Fibroblast of lung (primary cell): ENCODE data around the gene GSE1. TPM values are rescaled to one million over a fixed set of nuclear protein-coding genes. Genes with fewer than 3 reads are reported as not detected.

Experiments used
- DNase-seq, 2 donors: peaks; one replicate each; pipeline versions ENCODE4 v3.0.0 to v3.0.0-alpha.2; 2010; ENCODE audit warnings: low read depth in 2 of 2
- H2AFZ ChIP-seq: 2 replicates; pipeline ENCODE4 v1.5.1; 2012; ENCODE audit warnings: low read length, control low read depth, inconsistent platforms
- H3K27ac ChIP-seq: 2 replicates; pipeline ENCODE4 v1.5.1; 2011; ENCODE audit warnings: low read length, control low read depth; ENCODE audit not compliant: insufficient read depth
- H3K27me3 ChIP-seq: 2 replicates; pipeline ENCODE4 v1.5.1; 2011; ENCODE audit warnings: mild to moderate bottlenecking, low read length; ENCODE audit not compliant: control insufficient read depth, insufficient read depth
- H3K36me3 ChIP-seq: 2 replicates; pipeline ENCODE4 v1.5.1; 2011; ENCODE audit warnings: low read length; ENCODE audit not compliant: control insufficient read depth, insufficient read depth
- H3K4me1 ChIP-seq: 2 replicates; pipeline ENCODE4 v1.5.1; 2011; ENCODE audit warnings: low read length; ENCODE audit not compliant: control insufficient read depth, insufficient read depth; ENCODE audit errors: extremely low read depth
- H3K4me2 ChIP-seq: 2 replicates; pipeline ENCODE4 v1.5.1; 2011; ENCODE audit warnings: low read length, control low read depth; ENCODE audit not compliant: insufficient read depth; ENCODE audit errors: extremely low read depth
- H3K4me3 ChIP-seq, 4 experiments: fragments of 200-600 bp in 1 of 4; sonication (generic) in 1 of 4; replicated peaks in 1 of 4; 2 replicates each; pipeline ENCODE4 v1.5.1; 2011 to 2016; ENCODE audit warnings: low read length in 4 of 4, low read depth in 3 of 4, mild to moderate bottlenecking in 3 of 4, control low read depth in 2 of 4, inconsistent platforms in 1 of 4, mixed read lengths in 1 of 4; ENCODE audit not compliant: insufficient read depth in 1 of 4; ENCODE audit errors: control extremely low read depth in 1 of 4
- H3K79me2 ChIP-seq: 2 replicates; pipeline ENCODE4 v1.5.1; 2012; ENCODE audit warnings: mild to moderate bottlenecking, low read length, inconsistent platforms; ENCODE audit not compliant: control insufficient read depth, insufficient read depth
- H3K9ac ChIP-seq: 2 replicates; pipeline ENCODE4 v1.5.1; 2011; ENCODE audit warnings: mild to moderate bottlenecking, low read length, control low read depth; ENCODE audit not compliant: insufficient read depth
- H3K9me3 ChIP-seq: 2 replicates; pipeline ENCODE4 v1.5.1; 2012; ENCODE audit warnings: low read depth, low read length; ENCODE audit not compliant: control insufficient read depth, insufficient read depth
- H4K20me1 ChIP-seq: 2 replicates; pipeline ENCODE4 v1.5.1; 2011; ENCODE audit warnings: low read length; ENCODE audit not compliant: control insufficient read depth, insufficient read depth; ENCODE audit errors: extremely low read depth
- EZH2 ChIP-seq: IDR thresholded peaks from 2 replicates; pipeline ENCODE4 v1.5.1; 2012; ENCODE audit warnings: low read length, control low read depth, mild to moderate bottlenecking; ENCODE audit errors: missing control alignments
- polyA plus RNA-seq, 2 donors: library from polyadenylated mRNA; depleted of rRNA in 1 of 2; stranded (reverse) in 1 of 2; unstranded in 1 of 2; fragments of >200 nt; gene quantifications; 2 replicates each; pipeline ENCODE4 v1.2.1, GENCODE V29; 2011 to 2012; ENCODE audit warnings: missing spikeins in 1 of 2
- total RNA-seq: library from RNA; depleted of rRNA; stranded (reverse); fragments of >200 nt; gene quantifications from 2 replicates; pipeline ENCODE4 v1.2.1, GENCODE V29; 2014
- TF ChIP-seq, protein P1 (sequence below), 2 donors: IDR thresholded peaks in 1 of 2; conservative IDR thresholded peaks in 1 of 2; 1 replicate in 1 of 2; 2 replicates in 1 of 2; pipeline ENCODE4 v1.5.1; 2011 to 2012; ENCODE audit warnings: low read length in 2 of 2, control low read depth in 1 of 2, inconsistent platforms in 1 of 2, low read depth in 1 of 2, mild to moderate bottlenecking in 1 of 2

Gene GSE1
- total and polyA plus RNA-seq, 2 donors (not counting 1 experiment from before 2014, with no cell fraction given), result 11.0 to 35.7 TPM

DNA sequence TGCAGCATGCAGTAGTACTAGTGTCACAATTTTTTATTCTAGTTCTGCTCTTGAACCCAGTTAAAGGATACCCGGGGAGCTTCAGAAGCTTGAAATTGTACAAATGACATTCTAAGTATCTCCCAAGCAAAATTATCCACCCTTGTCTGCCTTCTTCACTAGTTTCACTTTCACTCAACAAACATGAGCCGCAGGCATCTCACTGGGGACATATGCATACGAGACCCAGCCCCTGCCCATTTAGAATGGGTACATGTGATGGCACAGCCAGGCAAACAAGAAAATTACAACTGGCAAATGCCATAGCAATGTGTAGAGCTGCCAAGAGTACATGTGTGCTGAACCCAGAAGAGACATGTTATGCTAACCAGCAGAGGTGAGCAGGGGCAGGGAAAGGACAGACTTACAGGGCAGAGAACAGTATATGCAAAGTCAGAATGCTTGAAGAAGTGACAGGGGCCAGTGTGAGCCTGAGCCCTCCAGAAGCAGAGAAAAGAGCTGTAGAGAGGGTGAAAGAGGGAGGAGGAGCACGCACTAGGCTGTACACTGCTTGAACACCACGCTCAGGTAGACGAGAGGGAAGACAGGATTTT, 67.3 kb downstream of the GSE1 start:
- H3K4me1 ChIP-seq, result no peaks in the 10 kb centered on the region
- no peak overlapping the region for H2AFZ ChIP-seq
- no peak overlapping the region for H3K9ac ChIP-seq
- peaks cover 6% of the 10 kb centered on the region for H3K36me3 ChIP-seq
- no peak for DNase-seq
- H4K20me1 ChIP-seq, result no peaks in the 10 kb centered on the region
- H3K4me2 ChIP-seq, result no peak overlapping the region
- no peak overlapping the region for H3K27ac ChIP-seq
- TF ChIP-seq, protein P1, sequence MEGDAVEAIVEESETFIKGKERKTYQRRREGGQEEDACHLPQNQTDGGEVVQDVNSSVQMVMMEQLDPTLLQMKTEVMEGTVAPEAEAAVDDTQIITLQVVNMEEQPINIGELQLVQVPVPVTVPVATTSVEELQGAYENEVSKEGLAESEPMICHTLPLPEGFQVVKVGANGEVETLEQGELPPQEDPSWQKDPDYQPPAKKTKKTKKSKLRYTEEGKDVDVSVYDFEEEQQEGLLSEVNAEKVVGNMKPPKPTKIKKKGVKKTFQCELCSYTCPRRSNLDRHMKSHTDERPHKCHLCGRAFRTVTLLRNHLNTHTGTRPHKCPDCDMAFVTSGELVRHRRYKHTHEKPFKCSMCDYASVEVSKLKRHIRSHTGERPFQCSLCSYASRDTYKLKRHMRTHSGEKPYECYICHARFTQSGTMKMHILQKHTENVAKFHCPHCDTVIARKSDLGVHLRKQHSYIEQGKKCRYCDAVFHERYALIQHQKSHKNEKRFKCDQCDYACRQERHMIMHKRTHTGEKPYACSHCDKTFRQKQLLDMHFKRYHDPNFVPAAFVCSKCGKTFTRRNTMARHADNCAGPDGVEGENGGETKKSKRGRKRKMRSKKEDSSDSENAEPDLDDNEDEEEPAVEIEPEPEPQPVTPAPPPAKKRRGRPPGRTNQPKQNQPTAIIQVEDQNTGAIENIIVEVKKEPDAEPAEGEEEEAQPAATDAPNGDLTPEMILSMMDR (conservative IDR thresholded peaks at IDR 0.05 in 1 of 2, IDR thresholded peaks at IDR 0.05 in 1 of 2; ENCODE audit: low read depth in 1 of 2, low read length in 2 of 2), result no peak
- no peak for TF ChIP-seq EZH2
- no peaks in the 10 kb centered on the region for H3K9me3 ChIP-seq
- H3K4me3 ChIP-seq, result no peak overlapping the region
- no peaks in the 10 kb centered on the region for H3K27me3 ChIP-seq
- H3K79me2 ChIP-seq, result no peaks in the 10 kb centered on the region

DNA sequence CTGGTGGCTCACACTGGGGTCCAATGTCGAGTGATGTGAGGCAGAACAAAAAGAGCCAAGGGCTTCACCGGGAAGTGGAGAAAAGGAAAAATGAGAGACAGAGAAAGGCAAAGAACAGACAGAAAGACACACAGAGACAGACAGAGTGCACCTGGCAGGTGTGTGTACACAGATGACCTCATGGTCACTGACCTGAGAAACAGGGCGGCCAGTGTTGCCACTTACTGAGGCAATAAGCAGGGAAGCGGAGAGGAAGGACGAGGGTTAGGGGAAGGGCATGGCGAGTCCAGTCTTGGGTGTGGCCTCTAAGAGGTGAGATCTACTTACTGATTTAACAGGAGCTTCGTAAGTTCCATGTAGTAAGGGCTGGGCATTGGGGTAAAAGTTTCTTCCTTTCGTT, 68.1 kb downstream of the GSE1 start:
- H2AFZ ChIP-seq, result no peak overlapping the region
- H3K4me3 ChIP-seq, result no peak overlapping the region
- no peaks in the 10 kb centered on the region for H4K20me1 ChIP-seq
- peaks cover 6% of the 10 kb centered on the region for H3K36me3 ChIP-seq
- TF ChIP-seq, protein P1 (conservative IDR thresholded peaks at IDR 0.05 in 1 of 2, IDR thresholded peaks at IDR 0.05 in 1 of 2; ENCODE audit: low read depth in 1 of 2, low read length in 2 of 2), result no peak
- no peak for TF ChIP-seq EZH2
- DNase-seq, result no peak
- H3K4me1 ChIP-seq, result no peaks in the 10 kb centered on the region
- no peaks in the 10 kb centered on the region for H3K27me3 ChIP-seq
- no peak overlapping the region for H3K4me2 ChIP-seq
- H3K27ac ChIP-seq, result no peak overlapping the region
- no peaks in the 10 kb centered on the region for H3K9me3 ChIP-seq
- H3K79me2 ChIP-seq, result no peaks in the 10 kb centered on the region
- no peak overlapping the region for H3K9ac ChIP-seq

- no peak for DNase-seq
- H3K27me3 ChIP-seq, result no peaks in the 10 kb centered on the region
- H4K20me1 ChIP-seq, result no peaks in the 10 kb centered on the region
- no peak overlapping the region for H3K4me3 ChIP-seq
- H3K4me1 ChIP-seq, result no peaks in the 10 kb centered on the region
- peaks cover 6% of the 10 kb centered on the region for H3K36me3 ChIP-seq
- TF ChIP-seq EZH2, result no peak
- TF ChIP-seq, protein P1 (conservative IDR thresholded peaks at IDR 0.05 in 1 of 2, IDR thresholded peaks at IDR 0.05 in 1 of 2; ENCODE audit: low read depth in 1 of 2, low read length in 2 of 2), result no peak
- no peak overlapping the region for H2AFZ ChIP-seq
- no peaks in the 10 kb centered on the region for H3K9me3 ChIP-seq
- H3K27ac ChIP-seq, result no peak overlapping the region
- H3K4me2 ChIP-seq, result no peak overlapping the region
- H3K9ac ChIP-seq, result no peak overlapping the region
- no peaks in the 10 kb centered on the region for H3K79me2 ChIP-seq
Observed at GRCh38 chr16:85682516-85682915, 69.4 kb downstream of the GSE1 start.
